Loucy (cell line): Measurements from ENCODE around the gene FLACC1.

Experiments
- EZH2phosphoT487 ChIP-seq: fragments of 200-600 bp; IDR thresholded peaks from 2 replicates; pipeline ENCODE4 v1.6.1; 2018; ENCODE audit warnings: antibody characterized with exemption, mild to moderate bottlenecking, moderate library complexity, borderline replicate concordance
- TF ChIP-seq, protein P1 (sequence below): fragments of 200-600 bp; sonication (generic); conservative IDR thresholded peaks from 2 replicates; pipeline ENCODE4 v1.5.1; 2014; ENCODE audit warnings: mild to moderate bottlenecking, antibody characterized with exemption, low read length

GRCh38 chr2:201250741-201251140 is 106.4 kb downstream of the FLACC1 start:
- TF ChIP-seq, protein P1, sequence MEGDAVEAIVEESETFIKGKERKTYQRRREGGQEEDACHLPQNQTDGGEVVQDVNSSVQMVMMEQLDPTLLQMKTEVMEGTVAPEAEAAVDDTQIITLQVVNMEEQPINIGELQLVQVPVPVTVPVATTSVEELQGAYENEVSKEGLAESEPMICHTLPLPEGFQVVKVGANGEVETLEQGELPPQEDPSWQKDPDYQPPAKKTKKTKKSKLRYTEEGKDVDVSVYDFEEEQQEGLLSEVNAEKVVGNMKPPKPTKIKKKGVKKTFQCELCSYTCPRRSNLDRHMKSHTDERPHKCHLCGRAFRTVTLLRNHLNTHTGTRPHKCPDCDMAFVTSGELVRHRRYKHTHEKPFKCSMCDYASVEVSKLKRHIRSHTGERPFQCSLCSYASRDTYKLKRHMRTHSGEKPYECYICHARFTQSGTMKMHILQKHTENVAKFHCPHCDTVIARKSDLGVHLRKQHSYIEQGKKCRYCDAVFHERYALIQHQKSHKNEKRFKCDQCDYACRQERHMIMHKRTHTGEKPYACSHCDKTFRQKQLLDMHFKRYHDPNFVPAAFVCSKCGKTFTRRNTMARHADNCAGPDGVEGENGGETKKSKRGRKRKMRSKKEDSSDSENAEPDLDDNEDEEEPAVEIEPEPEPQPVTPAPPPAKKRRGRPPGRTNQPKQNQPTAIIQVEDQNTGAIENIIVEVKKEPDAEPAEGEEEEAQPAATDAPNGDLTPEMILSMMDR = no peak
- TF ChIP-seq EZH2phosphoT487 = no peak
